ENCODE results near the gene ZDHHC14.
"Not testable (repeated sequence)": the region's sequence is repeated elsewhere in the genome, so short reads cannot be mapped to it uniquely, and the experiment has no call there.

ZDHHC14 gene

GRCh38 chr6:157585274-157586087 lies 204.5 kb downstream of the ZDHHC14 start:
- TF ChIP-seq CTCF (IDR thresholded peaks at IDR 0.05): no peak
- TF ChIP-seq ZFX (IDR thresholded peaks at IDR 0.05; ENCODE audit: borderline replicate concordance): no peak
- H3K27ac ChIP-seq: no peak overlapping the region

- TF ChIP-seq CTCF (IDR thresholded peaks at IDR 0.05): no peak
- no peak for TF ChIP-seq ZFX (IDR thresholded peaks at IDR 0.05; ENCODE audit: borderline replicate concordance)
- no peak overlapping the region for H3K27ac ChIP-seq
Measured at GRCh38 chr6:157586088-157586414, 205.1 kb downstream of the ZDHHC14 start.

GRCh38 chr6:157586476-157587126 lies 205.6 kb downstream of the ZDHHC14 start:
- no peak overlapping the region for H3K27ac ChIP-seq
- no peak for TF ChIP-seq CTCF (IDR thresholded peaks at IDR 0.05)
- TF ChIP-seq ZFX (IDR thresholded peaks at IDR 0.05; ENCODE audit: borderline replicate concordance): no peak

- TF ChIP-seq CTCF (IDR thresholded peaks at IDR 0.05): no peak
- H3K27ac ChIP-seq: no peak overlapping the region
Measured at GRCh38 chr6:157587127-157587926, 206.3 kb downstream of the ZDHHC14 start.

- H3K27ac ChIP-seq: not testable (repeated sequence)
Measured at GRCh38 chr6:157590654-157591053, 209.7 kb downstream of the ZDHHC14 start.

- no peak overlapping the region for H3K27ac ChIP-seq
- no peak for TF ChIP-seq ZFX (IDR thresholded peaks at IDR 0.05; ENCODE audit: borderline replicate concordance)
- TF ChIP-seq CTCF (IDR thresholded peaks at IDR 0.05): no peak
Measured at GRCh38 chr6:157592541-157592940, 211.6 kb downstream of the ZDHHC14 start.

- H3K27ac ChIP-seq: no peak overlapping the region
- TF ChIP-seq ZFX (IDR thresholded peaks at IDR 0.05; ENCODE audit: borderline replicate concordance) (no peak), CTCF (IDR thresholded peaks at IDR 0.05) (no peak)
Measured at GRCh38 chr6:157592980-157593379, 212.0 kb downstream of the ZDHHC14 start.

All from 22Rv1 (cell line).